ENCODE results near the gene EBF3.

GRCh38 chr10:129935867-129936152, 28.3 kb downstream of the EBF3 start:
- TF ChIP-seq POLR2AphosphoS5 (IDR thresholded peaks at IDR 0.05; ENCODE audit: low read depth, low read length) = no peak
- no peak for TF ChIP-seq POLR2A (IDR thresholded peaks at IDR 0.05; ENCODE audit: low read depth, low read length)

Measured in GM12892 (cell line).